Measurements from ENCODE around the gene STAMBPL1.

Gene STAMBPL1

DNA sequence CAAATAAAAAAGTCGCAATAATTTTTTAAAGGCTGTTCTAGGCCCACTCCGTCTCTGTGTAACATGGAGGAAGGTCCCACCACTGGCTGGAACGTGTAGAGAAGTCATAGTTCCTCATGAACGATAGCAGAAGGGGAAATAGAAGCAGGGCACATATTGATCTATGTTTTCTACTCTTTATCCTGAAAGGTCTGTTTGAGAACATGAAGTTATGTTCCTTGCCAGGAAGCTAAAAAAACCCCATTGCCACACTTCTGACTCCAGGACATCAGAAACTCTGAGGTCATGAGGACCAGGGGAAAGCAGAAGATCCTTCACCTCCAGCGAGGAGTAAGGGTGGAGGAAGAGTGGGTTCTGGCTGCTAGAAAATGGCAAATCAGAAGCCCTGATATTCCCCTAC, 39.2 kb upstream of the STAMBPL1 start:
- POLR2A ChIA-PET, result no interaction called here
- DNase-seq (ENCODE audit: extremely low spot score), result no peak
- no peak for TF ChIP-seq HDGF (IDR thresholded peaks at IDR 0.05; ENCODE audit: borderline replicate concordance)
- TF ChIP-seq ZNF384 (IDR thresholded peaks at IDR 0.05), result no peak
- no peak for TF ChIP-seq CTBP1 (IDR thresholded peaks at IDR 0.05; ENCODE audit: borderline replicate concordance)
- no peak for TF ChIP-seq SP1 (IDR thresholded peaks at IDR 0.05)
- no peak for TF ChIP-seq TARDBP (IDR thresholded peaks at IDR 0.05)
- no peak for TF ChIP-seq FOXA1 (IDR thresholded peaks at IDR 0.05)
- TF ChIP-seq L3MBTL2 (conservative IDR thresholded peaks at IDR 0.05), result no peak
- no peak for TF ChIP-seq FOXK2 (IDR thresholded peaks at IDR 0.05)
- no peak for TF ChIP-seq ELF4 (IDR thresholded peaks at IDR 0.05)
- TF ChIP-seq NFRKB (IDR thresholded peaks at IDR 0.05), result no peak
- TF ChIP-seq SUZ12 (IDR thresholded peaks at IDR 0.05), result no peak
- no peak for TF ChIP-seq ARNT (IDR thresholded peaks at IDR 0.05)
- TF ChIP-seq, protein P1, sequence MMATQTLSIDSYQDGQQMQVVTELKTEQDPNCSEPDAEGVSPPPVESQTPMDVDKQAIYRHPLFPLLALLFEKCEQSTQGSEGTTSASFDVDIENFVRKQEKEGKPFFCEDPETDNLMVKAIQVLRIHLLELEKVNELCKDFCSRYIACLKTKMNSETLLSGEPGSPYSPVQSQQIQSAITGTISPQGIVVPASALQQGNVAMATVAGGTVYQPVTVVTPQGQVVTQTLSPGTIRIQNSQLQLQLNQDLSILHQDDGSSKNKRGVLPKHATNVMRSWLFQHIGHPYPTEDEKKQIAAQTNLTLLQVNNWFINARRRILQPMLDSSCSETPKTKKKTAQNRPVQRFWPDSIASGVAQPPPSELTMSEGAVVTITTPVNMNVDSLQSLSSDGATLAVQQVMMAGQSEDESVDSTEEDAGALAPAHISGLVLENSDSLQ (IDR thresholded peaks at IDR 0.05), result no peak
- TF ChIP-seq LEF1 (IDR thresholded peaks at IDR 0.05; ENCODE audit: borderline replicate concordance), result no peak
- no peak for TF ChIP-seq BHLHE40 (IDR thresholded peaks at IDR 0.05; ENCODE audit: borderline replicate concordance)
- no peak for TF ChIP-seq FOXM1 (IDR thresholded peaks at IDR 0.05; ENCODE audit: borderline replicate concordance)
- CTCF ChIA-PET, result interaction anchor here (0.6 kb wide), 1 partner anchor 9 kb away, joined by 4 read pairs; no protein-coding TSS in a partner anchor

DNA sequence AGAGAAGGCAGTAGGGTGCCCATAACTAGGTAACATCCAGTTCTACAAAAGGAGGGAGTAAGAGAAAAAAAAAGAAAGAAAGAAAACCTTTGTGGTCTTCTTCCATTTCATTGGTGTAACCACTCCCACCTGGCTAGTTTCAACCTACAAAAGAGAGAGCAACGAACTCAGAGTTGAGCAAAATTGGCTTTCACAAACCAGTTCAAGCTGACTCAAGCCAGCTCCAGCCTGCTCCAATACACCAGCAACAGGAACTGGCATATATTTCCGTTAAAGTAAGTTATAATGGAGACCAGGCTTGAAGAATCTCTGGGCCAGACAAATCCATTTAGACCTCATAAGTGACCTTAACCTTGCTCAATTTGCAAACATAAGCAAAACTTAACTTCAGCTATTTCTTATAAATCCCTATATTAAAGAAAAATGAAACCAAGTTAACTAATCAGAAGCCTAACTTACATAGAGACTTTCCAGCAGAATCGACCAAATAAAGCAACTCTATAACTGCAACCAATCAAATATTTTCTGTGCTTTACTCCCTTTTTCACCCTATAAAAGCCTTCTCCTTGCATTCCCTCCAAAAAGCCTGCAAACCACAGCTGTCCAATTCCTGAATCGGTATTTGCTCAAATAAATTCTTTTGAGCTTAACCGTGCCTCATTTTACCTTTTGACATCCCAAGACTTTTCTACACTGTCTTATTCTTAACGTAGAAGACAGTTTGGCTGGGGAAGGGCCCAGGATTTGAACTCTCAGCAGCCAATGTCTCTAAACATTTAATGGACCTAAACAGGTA, 38.5 kb upstream of the STAMBPL1 start:
- TF ChIP-seq HDGF (IDR thresholded peaks at IDR 0.05; ENCODE audit: borderline replicate concordance), result no peak
- DNase-seq (ENCODE audit: extremely low spot score), result no peak
- POLR2A ChIA-PET, result no interaction called here
- CTCF ChIA-PET, result interaction anchor here (0.5 to 0.6 kb wide), 3 partner anchors 8 to 376 kb away, joined by 3 to 4 read pairs (median 3); no protein-coding TSS in a partner anchor

DNA sequence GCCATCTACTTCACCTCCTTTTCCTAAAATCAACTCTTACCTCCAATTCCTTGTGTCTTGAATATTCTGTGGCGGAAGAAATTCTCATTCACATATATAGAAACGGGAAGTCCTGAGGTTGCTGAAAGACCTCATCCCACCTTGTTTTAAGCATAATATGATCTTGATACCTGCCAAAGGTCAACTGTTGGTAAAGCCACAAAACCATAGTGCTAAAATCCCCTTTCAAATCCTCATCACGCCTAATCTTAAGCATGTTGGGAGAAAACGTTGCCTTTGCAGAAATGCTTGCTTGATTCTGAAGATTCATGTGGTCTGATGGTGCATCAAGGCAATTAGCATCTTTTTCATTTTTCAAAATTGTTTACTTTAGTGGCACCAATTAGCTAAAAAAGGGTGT, 36.9 kb upstream of the STAMBPL1 start:
- ChIA-PET CTCF (no interaction called here), POLR2A (no interaction called here)
- TF ChIP-seq ZNF384 (IDR thresholded peaks at IDR 0.05), result no peak
- TF ChIP-seq LEF1 (IDR thresholded peaks at IDR 0.05; ENCODE audit: borderline replicate concordance), result no peak
- no peak for TF ChIP-seq HDGF (IDR thresholded peaks at IDR 0.05; ENCODE audit: borderline replicate concordance)
- no peak for TF ChIP-seq L3MBTL2 (conservative IDR thresholded peaks at IDR 0.05)
- no peak for TF ChIP-seq ARNT (IDR thresholded peaks at IDR 0.05)
- TF ChIP-seq TARDBP (IDR thresholded peaks at IDR 0.05), result no peak
- TF ChIP-seq NFRKB (IDR thresholded peaks at IDR 0.05), result no peak
- no peak for TF ChIP-seq FOXM1 (IDR thresholded peaks at IDR 0.05; ENCODE audit: borderline replicate concordance)
- TF ChIP-seq FOXK2 (IDR thresholded peaks at IDR 0.05), result no peak
- no peak for TF ChIP-seq FOXA1 (IDR thresholded peaks at IDR 0.05)
- no peak for TF ChIP-seq SP1 (IDR thresholded peaks at IDR 0.05)
- no peak for TF ChIP-seq BHLHE40 (IDR thresholded peaks at IDR 0.05; ENCODE audit: borderline replicate concordance)
- no peak for TF ChIP-seq ELF4 (IDR thresholded peaks at IDR 0.05)
- TF ChIP-seq CTBP1 (IDR thresholded peaks at IDR 0.05; ENCODE audit: borderline replicate concordance), result no peak
- TF ChIP-seq, protein P1 (IDR thresholded peaks at IDR 0.05), result no peak
- no peak for TF ChIP-seq SUZ12 (IDR thresholded peaks at IDR 0.05)
- DNase-seq (ENCODE audit: extremely low spot score), result no peak

DNA sequence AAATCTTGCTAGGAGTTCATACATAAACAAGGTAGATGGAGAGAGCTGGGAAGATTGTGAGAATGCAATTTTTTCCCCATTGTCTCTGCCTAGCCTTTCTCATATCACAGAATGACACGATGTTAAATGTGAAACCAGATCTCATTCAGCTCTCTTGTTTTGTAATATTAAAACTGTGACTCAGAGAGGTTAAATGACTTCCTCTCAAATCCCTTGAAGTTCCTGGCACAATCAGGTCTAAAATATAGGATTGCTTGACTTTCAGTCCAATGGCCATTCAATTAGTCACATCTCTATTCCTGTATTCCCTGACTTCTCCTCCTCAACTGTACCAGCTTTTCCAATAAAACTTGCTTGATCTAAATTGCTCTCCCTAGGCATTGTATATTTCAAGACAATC, 31.5 kb upstream of the STAMBPL1 start:
- CTCF ChIA-PET, result no interaction called here
- TF ChIP-seq TARDBP (IDR thresholded peaks at IDR 0.05), result no peak
- no peak for TF ChIP-seq ZNF384 (IDR thresholded peaks at IDR 0.05)
- no peak for TF ChIP-seq L3MBTL2 (conservative IDR thresholded peaks at IDR 0.05)
- TF ChIP-seq HDGF (IDR thresholded peaks at IDR 0.05; ENCODE audit: borderline replicate concordance), result no peak
- no peak for TF ChIP-seq NFRKB (IDR thresholded peaks at IDR 0.05)
- TF ChIP-seq SUZ12 (IDR thresholded peaks at IDR 0.05), result no peak
- TF ChIP-seq SP1 (IDR thresholded peaks at IDR 0.05), result no peak
- TF ChIP-seq, protein P1 (IDR thresholded peaks at IDR 0.05), result no peak
- TF ChIP-seq LEF1 (IDR thresholded peaks at IDR 0.05; ENCODE audit: borderline replicate concordance), result no peak
- no peak for TF ChIP-seq ARNT (IDR thresholded peaks at IDR 0.05)
- no peak for TF ChIP-seq ELF4 (IDR thresholded peaks at IDR 0.05)
- no peak for TF ChIP-seq FOXK2 (IDR thresholded peaks at IDR 0.05)
- no peak for TF ChIP-seq FOXM1 (IDR thresholded peaks at IDR 0.05; ENCODE audit: borderline replicate concordance)
- TF ChIP-seq FOXA1 (IDR thresholded peaks at IDR 0.05), result no peak
- no peak for TF ChIP-seq BHLHE40 (IDR thresholded peaks at IDR 0.05; ENCODE audit: borderline replicate concordance)
- POLR2A ChIA-PET, result no interaction called here
- no peak for DNase-seq (ENCODE audit: extremely low spot score)

DNA sequence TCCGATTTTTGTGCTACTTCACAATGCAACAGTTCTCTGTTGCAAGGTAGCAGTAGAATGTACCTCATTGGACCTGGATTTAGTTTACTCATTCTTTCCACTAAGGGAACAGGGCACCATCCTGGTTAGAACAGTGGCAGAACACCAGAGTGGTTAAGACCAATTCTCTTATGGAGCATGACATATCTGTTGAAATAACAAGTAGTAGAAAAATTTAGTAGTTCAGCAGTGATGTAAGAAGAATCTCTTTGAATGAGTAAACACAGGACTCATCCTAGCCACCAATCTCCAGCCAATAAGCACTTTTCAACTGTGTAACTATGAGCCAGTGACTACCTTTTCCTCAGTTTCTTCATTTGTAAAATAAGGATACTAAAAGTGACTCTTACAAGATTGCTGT, 30.8 kb upstream of the STAMBPL1 start:
- CTCF ChIA-PET, result no interaction called here
- no peak for TF ChIP-seq CTBP1 (IDR thresholded peaks at IDR 0.05; ENCODE audit: borderline replicate concordance)
- TF ChIP-seq ZNF384 (IDR thresholded peaks at IDR 0.05), result no peak
- no peak for TF ChIP-seq FOXA1 (IDR thresholded peaks at IDR 0.05)
- no peak for TF ChIP-seq ARNT (IDR thresholded peaks at IDR 0.05)
- TF ChIP-seq SUZ12 (IDR thresholded peaks at IDR 0.05), result no peak
- no peak for TF ChIP-seq NFRKB (IDR thresholded peaks at IDR 0.05)
- no peak for TF ChIP-seq HDGF (IDR thresholded peaks at IDR 0.05; ENCODE audit: borderline replicate concordance)
- TF ChIP-seq ELF4 (IDR thresholded peaks at IDR 0.05), result no peak
- no peak for DNase-seq (ENCODE audit: extremely low spot score)
- POLR2A ChIA-PET, result no interaction called here

DNA sequence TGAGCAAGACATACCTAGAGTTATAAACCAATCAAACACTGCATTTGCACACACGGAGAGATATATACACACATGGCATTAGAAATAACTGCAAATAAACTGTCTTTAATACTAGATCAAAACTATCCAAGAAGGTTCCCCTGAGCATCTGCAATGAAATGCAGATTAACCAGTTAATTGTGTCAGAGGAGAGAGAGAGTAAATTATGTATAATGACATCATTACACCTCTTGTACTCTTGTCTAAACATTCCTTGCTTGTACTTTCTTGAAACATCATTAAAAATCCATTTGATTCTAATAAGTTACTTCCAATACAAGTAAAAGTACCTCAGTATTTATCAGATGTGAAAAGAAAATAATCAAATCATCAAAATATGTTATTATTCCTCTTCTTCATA, 29.3 kb upstream of the STAMBPL1 start:
- ChIA-PET POLR2A (no interaction called here), CTCF (no interaction called here)
- no peak for TF ChIP-seq TARDBP (IDR thresholded peaks at IDR 0.05)
- no peak for TF ChIP-seq ELF4 (IDR thresholded peaks at IDR 0.05)
- no peak for TF ChIP-seq BHLHE40 (IDR thresholded peaks at IDR 0.05; ENCODE audit: borderline replicate concordance)
- no peak for TF ChIP-seq CTBP1 (IDR thresholded peaks at IDR 0.05; ENCODE audit: borderline replicate concordance)
- no peak for TF ChIP-seq FOXA1 (IDR thresholded peaks at IDR 0.05)
- TF ChIP-seq HDGF (IDR thresholded peaks at IDR 0.05; ENCODE audit: borderline replicate concordance), result no peak
- no peak for TF ChIP-seq LEF1 (IDR thresholded peaks at IDR 0.05; ENCODE audit: borderline replicate concordance)
- no peak for TF ChIP-seq ZNF384 (IDR thresholded peaks at IDR 0.05)
- TF ChIP-seq SP1 (IDR thresholded peaks at IDR 0.05), result no peak
- no peak for TF ChIP-seq ARNT (IDR thresholded peaks at IDR 0.05)
- TF ChIP-seq FOXM1 (IDR thresholded peaks at IDR 0.05; ENCODE audit: borderline replicate concordance), result no peak
- no peak for DNase-seq (ENCODE audit: extremely low spot score)
